K562 (cell line): ENCODE results near the gene CALY. TPM values are rescaled to one million over a fixed set of nuclear protein-coding genes. Genes with fewer than 3 reads are reported as not detected.

ENCODE experiments used
- GTF2F1 ChIP-seq: IDR thresholded peaks from 2 replicates; pipeline ENCODE4 v1.6.1; 2011; ENCODE audit warnings: low read depth, low read length, improper control_type of control experiment
- NFIX ChIP-seq: fragments of 250-450 bp; sonication (Bioruptor Pico); IDR thresholded peaks from 2 replicates; pipeline ENCODE4 v1.4.0; 2020; ENCODE audit warnings: low read depth, mild to moderate bottlenecking, moderate library complexity
- SETDB1 ChIP-seq: IDR thresholded peaks from one replicate; pipeline ENCODE4 v1.6.1; 2012; ENCODE audit warnings: low read length, control low read depth, inconsistent platforms
- SFPQ ChIP-seq: fragments of 200-400 bp; formaldehyde crosslinking; IDR thresholded peaks from 2 replicates; pipeline ENCODE4 v1.6.1; 2017; ENCODE audit warnings: mild to moderate bottlenecking, low read depth, low read length, moderate library complexity
- ZFX ChIP-seq: sonication (generic); formaldehyde crosslinking; IDR thresholded peaks from 2 replicates; pipeline ENCODE4 v1.8.0; 2022; ENCODE audit warnings: mild to moderate bottlenecking, missing genetic modification reagents, moderate library complexity
- ZNF639 ChIP-seq, 2 experiments: fragments of 200-800 bp in 1 of 2; sonication (Bioruptor generic) in 1 of 2; sonication (generic) in 1 of 2; formaldehyde crosslinking in 1 of 2; IDR thresholded peaks in 1 of 2; conservative IDR thresholded peaks in 1 of 2; 2 replicates each; pipeline versions ENCODE4 v1.5.0 to v1.6.1; 2016 to 2020; ENCODE audit warnings: missing compliant biosample characterization in 1 of 2, missing genetic modification characterization in 1 of 2, missing genetic modification reagents in 1 of 2
- polyA plus RNA-seq, 8 experiments: library from polyadenylated mRNA; depleted of rRNA in 4 of 8; stranded (reverse) in 5 of 8; unstranded in 3 of 8; fragments of >200 nt; fragmentation: Nextera tagmentation in 2 of 8; fragmentation: Illumina TruSeq in 1 of 8; extraction: Ambion mirVana in 2 of 8; extraction: Trizol in 1 of 8; gene quantifications; 2 replicates each; pipeline versions ENCODE4 v1.2.1 to v1.2.3, GENCODE V29; 2011 to 2014; ENCODE audit warnings: inconsistent platforms in 1 of 8, missing spikeins in 1 of 8
- total RNA-seq, 7 experiments: library from RNA; depleted of rRNA in 6 of 7; stranded (reverse); fragments of >200 nt in 6 of 7; fragmentation: Illumina TruSeq in 2 of 7; extraction: Trizol in 2 of 7; gene quantifications; 2 replicates each; pipeline versions ENCODE4 v1.2.1 to v1.2.3, GENCODE V29; 2011 to 2021; ENCODE audit warnings: low replicate concordance in 1 of 7
- TF ChIP-seq, protein P1 (sequence below): sonication (generic); IDR thresholded peaks from 2 replicates; pipeline ENCODE4 v1.6.1; 2016

CALY gene
- total and polyA plus RNA-seq, 9 of the 15 experiments (the other 6 are each of a cell fraction or from before 2014, with no cell fraction given): not detected

DNA sequence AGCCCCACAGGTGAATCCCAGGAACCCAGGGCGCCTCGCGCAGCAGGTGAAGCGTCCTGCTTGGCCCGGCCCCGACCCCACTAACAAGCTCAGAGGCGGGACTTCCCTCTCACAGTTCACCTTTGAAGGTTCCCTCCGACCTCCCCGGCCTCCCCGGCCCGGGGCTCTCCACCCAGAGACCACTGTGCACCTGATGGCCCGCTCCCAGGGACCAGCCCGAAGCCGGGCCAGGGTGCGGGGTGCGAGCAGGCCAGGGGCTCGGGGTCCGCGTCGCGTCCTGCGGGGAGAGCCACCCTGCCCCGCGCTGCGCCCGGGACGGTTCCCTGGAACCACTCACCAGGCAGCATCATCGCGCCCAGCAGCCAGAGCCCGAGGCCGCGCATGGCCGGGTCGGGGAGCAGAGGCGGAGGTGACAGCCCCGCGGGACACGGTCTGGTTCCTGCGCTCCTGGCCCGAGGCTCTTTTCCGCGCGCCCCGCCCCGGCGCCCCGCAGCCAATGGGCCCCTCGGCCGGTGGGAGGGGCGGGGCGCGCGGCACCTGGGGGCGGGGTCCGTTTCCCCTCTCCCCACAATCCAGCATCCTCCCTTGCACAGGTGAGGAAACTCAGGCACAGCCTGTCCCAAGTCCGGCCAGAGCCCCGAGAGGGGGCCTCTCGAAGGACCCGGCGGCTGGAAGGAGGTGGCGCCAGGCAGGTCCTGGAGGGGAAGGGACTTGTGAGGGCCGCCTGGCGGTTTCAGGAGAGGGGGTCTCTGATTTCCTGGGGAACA is 60.1 kb downstream of the CALY start, which contains the start of gene ADAM8 (continued):
- TF ChIP-seq SFPQ (no peak), ZFX (0 out of 2 replicates have a peak, but pooled peaks have one; percentile 16), GTF2F1 (no peak), NFIX (CRISPR knock-in tag) (no peak), ZNF639 (CRISPR knock-in tag; conservative IDR thresholded peaks at IDR 0.05 in 1 of 2, IDR thresholded peaks at IDR 0.05 in 1 of 2) (no peak), SETDB1 (no peak)
- TF ChIP-seq, protein P1, sequence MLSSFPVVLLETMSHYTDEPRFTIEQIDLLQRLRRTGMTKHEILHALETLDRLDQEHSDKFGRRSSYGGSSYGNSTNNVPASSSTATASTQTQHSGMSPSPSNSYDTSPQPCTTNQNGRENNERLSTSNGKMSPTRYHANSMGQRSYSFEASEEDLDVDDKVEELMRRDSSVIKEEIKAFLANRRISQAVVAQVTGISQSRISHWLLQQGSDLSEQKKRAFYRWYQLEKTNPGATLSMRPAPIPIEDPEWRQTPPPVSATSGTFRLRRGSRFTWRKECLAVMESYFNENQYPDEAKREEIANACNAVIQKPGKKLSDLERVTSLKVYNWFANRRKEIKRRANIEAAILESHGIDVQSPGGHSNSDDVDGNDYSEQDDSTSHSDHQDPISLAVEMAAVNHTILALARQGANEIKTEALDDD: no peak
